Astrocyte of the spinal cord (primary cell): ENCODE data around the gene SPIN2A.
A peak's percentile ranks its signal among the peaks of the same experiment; 100 is the strongest.
"Not testable (repeated sequence)": the region's sequence is repeated elsewhere in the genome, so short reads cannot be mapped to it uniquely, and the experiment has no call there.

ENCODE experiments used
- DNase-seq: peaks from one replicate; pipeline ENCODE4 v3.0.0; 2011; ENCODE audit warnings: low read depth, low spot score
- H3K4me3 ChIP-seq: 2 replicates; pipeline ENCODE4 v1.5.1; 2011; ENCODE audit warnings: low read depth, mild to moderate bottlenecking, low read length, moderate library complexity
- CTCF ChIP-seq: IDR thresholded peaks from 2 replicates; pipeline ENCODE4 v1.5.1; 2012; ENCODE audit warnings: low read depth, mild to moderate bottlenecking, low read length, inconsistent platforms
- in situ Hi-C: cut with HindIII; loops from 2 replicates; pipeline ENCODE4 v1.10.0; 2017; ENCODE audit warnings: low sequenced_read_pairs

The SPIN2A gene

GRCh38 chrX:57137501-57137900 is 304 bp upstream of the SPIN2A start:
- in situ Hi-C loops = no loop called here
- H3K4me3 ChIP-seq = peak overlapping the region; percentile 11
- no peak for TF ChIP-seq CTCF
- DNase-seq = peak; percentile 1

GRCh38 chrX:57136589-57136988 is 608 bp downstream of the SPIN2A start:
- DNase-seq, in situ Hi-C loops, H3K4me3 ChIP-seq: not testable (repeated sequence)

GRCh38 chrX:57135287-57135686 is 1.9 kb downstream of the SPIN2A start:
- no peak for TF ChIP-seq CTCF
- no peak overlapping the region for H3K4me3 ChIP-seq
- in situ Hi-C loops = no loop called here
- no peak for DNase-seq

GRCh38 chrX:57134702-57135101 is 2.5 kb downstream of the SPIN2A start:
- DNase-seq = no peak

GRCh38 chrX:57133706-57134105 is 3.5 kb downstream of the SPIN2A start:
- no peak for TF ChIP-seq CTCF
- in situ Hi-C loops = no loop called here
- no peak for DNase-seq
- no peak overlapping the region for H3K4me3 ChIP-seq

More at GRCh38 chrX:57134702-57135101, 2.5 kb downstream of the SPIN2A start:
- in situ Hi-C loops = no loop called here
- no peak overlapping the region for H3K4me3 ChIP-seq
- TF ChIP-seq CTCF = no peak

- H3K4me3 ChIP-seq, DNase-seq, in situ Hi-C loops: not testable (repeated sequence)
Observed at GRCh38 chrX:57133284-57133683, 3.9 kb downstream of the SPIN2A start.

- no peak overlapping the region for H3K4me3 ChIP-seq
- no peak for DNase-seq
- TF ChIP-seq CTCF = no peak
- in situ Hi-C loops = no loop called here
Observed at GRCh38 chrX:57132046-57132445, 5.2 kb downstream of the SPIN2A start.

- no peak for TF ChIP-seq CTCF
- no peak for DNase-seq
- H3K4me3 ChIP-seq = peak overlapping the region; percentile 65
- in situ Hi-C loops = no loop called here
Observed at GRCh38 chrX:57121816-57122215, 15.4 kb downstream of the SPIN2A start.
